Hematopoietic multipotent progenitor cell (in vitro differentiated cells): Measurements from ENCODE around the gene RPL22. TPM values are rescaled to one million over a fixed set of nuclear protein-coding genes. Genes with fewer than 3 reads are reported as not detected.

Experiments used
- DNase-seq, 3 donors: peaks; one replicate each; pipeline ENCODE4 v3.0.0-alpha.2; 2011 to 2015; ENCODE audit warnings: low read depth in 2 of 3, low spot score in 2 of 3
- total RNA-seq: library from RNA; depleted of rRNA; stranded (reverse); fragments of >200 nt; gene quantifications from one replicate; pipeline ENCODE4 v1.2.3, GENCODE V29; 2012

The RPL22 gene
- total RNA-seq, 1 donor = 68.1 TPM

GRCh38 chr1:6137758-6138157 lies 61.6 kb downstream of the RPL22 start:
- no peak for DNase-seq

- no peak for DNase-seq
Measured at GRCh38 chr1:6136516-6137220, 62.7 kb downstream of the RPL22 start.

Other genes with a start within 250 kb of the RPL22 start
- 9.7 TPM for gene NPHP4, start 207.2 kb downstream of the RPL22 start, total RNA-seq
- 96.4 TPM for gene KCNAB2, start 153.7 kb downstream of the RPL22 start, total RNA-seq
- 0.54 TPM for gene CHD5, start 19.3 kb downstream of the RPL22 start, total RNA-seq
- 2.2 TPM for gene RNF207, start 6.5 kb upstream of the RPL22 start, total RNA-seq
- gene ICMT, start 36.4 kb upstream of the RPL22 start, total RNA-seq = 31.2 TPM
- not detected for gene HES3, start 44.6 kb upstream of the RPL22 start, total RNA-seq
- gene GPR153, start 61.5 kb upstream of the RPL22 start, total RNA-seq = 0.54 TPM
- gene ACOT7, start 194.2 kb upstream of the RPL22 start, total RNA-seq = 38.8 TPM
- gene HES2, start 220.3 kb upstream of the RPL22 start, total RNA-seq = under 0.01 TPM
- 0.27 TPM for gene ESPN, start 225.2 kb upstream of the RPL22 start, total RNA-seq